BJ (cell line): Measurements from ENCODE around the gene PPM1F. TPM values are rescaled to one million over a fixed set of nuclear protein-coding genes. Genes with fewer than 3 reads are reported as not detected.
"Not testable (repeated sequence)": the region's sequence is repeated elsewhere in the genome, so short reads cannot be mapped to it uniquely, and the experiment has no call there.

Experiments used
- CTCF ChIA-PET: fragments of 350-600 bp; formaldehyde crosslinking; extraction: SDS; loops from one replicate; lab custom pipeline; 2021; ENCODE audit warnings: antibody characterized with exemption, inconsistent platforms; lab: Yijun Ruan, JAX
- POLR2A ChIA-PET: fragments of 300-600 bp; sonication (Branson Sonifier 250); formaldehyde crosslinking; extraction: SDS; loops from one replicate; lab custom pipeline; 2021; ENCODE audit warnings: antibody characterized with exemption; lab: Charles Lee
- DNase-seq: peaks from one replicate; pipeline ENCODE4 v3.0.0-alpha.2; 2011; ENCODE audit warnings: low read depth
- H3K27me3 ChIP-seq: 2 replicates; pipeline ENCODE4 v1.6.0; 2011; ENCODE audit warnings: low read length; ENCODE audit not compliant: control insufficient read depth, insufficient read depth
- H3K36me3 ChIP-seq: 2 replicates; pipeline ENCODE4 v1.5.1; 2011; ENCODE audit warnings: low read length; ENCODE audit not compliant: control insufficient read depth, insufficient read depth
- H3K4me3 ChIP-seq: 2 replicates; pipeline ENCODE4 v1.5.1; 2011; ENCODE audit warnings: low read depth, mild to moderate bottlenecking, control low read depth, low read length
- CTCF ChIP-seq: IDR thresholded peaks from 2 replicates; pipeline ENCODE4 v1.5.1; 2011; ENCODE audit warnings: low read depth, mild to moderate bottlenecking, control low read depth, inconsistent platforms, low read length, moderate library complexity; ENCODE audit not compliant: insufficient read depth
- polyA plus RNA-seq: library from polyadenylated mRNA; depleted of rRNA; stranded (reverse); fragments of >200 nt; gene quantifications from 2 replicates; pipeline ENCODE4 v1.2.3, GENCODE V29; 2011

Gene PPM1F
- polyA plus RNA-seq, 1 experiment: 25.3 TPM

- no peak overlapping the region for H3K4me3 ChIP-seq
- DNase-seq: no peak
- TF ChIP-seq CTCF: no peak
- ChIA-PET POLR2A (no interaction called here), CTCF (no interaction called here)
- no peaks in the 10 kb centered on the region for H3K27me3 ChIP-seq
- H3K36me3 ChIP-seq: no peaks in the 10 kb centered on the region
Measured at GRCh38 chr22:21898354-21898896, 54.2 kb downstream of the PPM1F start.

DNA sequence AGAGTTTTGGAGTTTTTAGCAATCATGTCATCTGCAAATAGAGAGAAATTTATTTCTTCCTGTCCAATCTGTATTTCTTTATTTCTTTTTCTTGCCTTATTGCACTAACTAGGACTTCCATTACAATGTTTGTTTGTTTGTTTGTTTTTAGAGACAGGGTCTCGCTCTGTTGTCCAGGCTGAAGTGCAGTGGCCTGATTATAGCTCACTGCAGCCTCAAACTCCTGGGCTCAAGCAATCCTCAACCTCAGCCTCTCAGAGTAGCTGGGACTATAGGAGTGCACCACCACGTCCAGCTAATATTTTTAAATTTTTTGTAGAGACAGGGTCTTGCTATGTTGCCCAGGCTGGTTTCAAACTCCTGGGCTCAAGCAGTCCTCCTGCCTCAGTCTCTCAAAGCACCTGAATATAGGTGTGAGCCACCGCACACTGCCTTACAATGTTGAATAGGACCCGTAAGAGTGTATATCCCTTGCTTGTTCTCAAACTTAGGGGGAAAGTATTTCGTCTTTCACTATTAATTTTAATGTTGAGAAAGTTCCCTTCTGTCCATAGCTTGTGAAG lies 55.6 kb downstream of the PPM1F start:
- ChIA-PET POLR2A (no interaction called here), CTCF (interaction anchor here (1.1 kb wide), 1 partner anchor 14 kb away, joined by 4 read pairs; no protein-coding TSS in a partner anchor)

GRCh38 chr22:21896275-21896674 lies 56.4 kb downstream of the PPM1F start:
- DNase-seq, H3K27me3 ChIP-seq, POLR2A ChIA-PET, H3K36me3 ChIP-seq, H3K4me3 ChIP-seq: not testable (repeated sequence)
- CTCF ChIA-PET: interaction anchor here (1.1 kb wide), 1 partner anchor 14 kb away, joined by 4 read pairs; no protein-coding TSS in a partner anchor

More for the DNA sequence above, 55.6 kb downstream of the PPM1F start:
- Histone ChIP-seq H3K4me3 (no peak overlapping the region), H3K36me3 (no peaks in the 10 kb centered on the region), H3K27me3 (no peaks in the 10 kb centered on the region)
- DNase-seq: no peak
- TF ChIP-seq CTCF: no peak

GRCh38 chr22:21894799-21895198 lies 57.8 kb downstream of the PPM1F start:
- CTCF ChIA-PET: no interaction called here
- no peaks in the 10 kb centered on the region for H3K27me3 ChIP-seq
- POLR2A ChIA-PET: no interaction called here
- no peak for TF ChIP-seq CTCF
- no peaks in the 10 kb centered on the region for H3K36me3 ChIP-seq
- no peak for DNase-seq
- H3K4me3 ChIP-seq: no peak overlapping the region

DNA sequence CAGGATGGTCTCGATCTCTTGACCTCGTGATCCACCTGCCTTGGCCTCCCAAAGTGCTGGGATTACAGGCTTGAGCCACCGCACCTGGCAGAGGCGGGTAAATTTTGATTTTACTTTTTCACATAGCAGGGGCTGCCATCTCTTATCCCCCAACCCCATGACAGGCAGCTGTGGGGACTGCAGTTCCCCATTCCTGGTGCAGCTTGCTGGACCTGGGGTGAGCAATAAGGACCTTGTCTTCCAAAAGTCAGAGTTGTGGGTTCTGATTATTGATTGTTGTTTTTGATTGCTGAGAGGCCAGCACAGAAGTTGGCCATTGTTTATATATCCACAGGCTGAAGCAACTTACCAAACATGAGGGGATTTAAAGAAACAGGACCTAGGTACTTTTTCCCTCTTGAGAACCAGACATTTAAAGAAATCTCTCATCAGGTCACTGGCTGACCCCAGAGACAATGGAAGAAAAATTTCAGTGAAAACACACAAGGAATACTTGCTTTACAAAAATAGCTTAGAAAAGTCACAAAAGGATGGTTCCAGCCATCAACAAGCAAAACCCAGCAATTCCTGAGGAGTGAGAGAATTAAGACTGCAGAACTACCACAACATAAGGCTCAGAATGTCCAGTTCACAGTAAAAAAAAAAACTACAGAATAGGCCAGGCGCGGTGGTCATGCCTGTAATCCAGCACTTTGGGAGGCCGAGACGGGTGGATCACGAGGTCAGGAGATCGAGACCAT lies 63.2 kb downstream of the PPM1F start:
- POLR2A ChIA-PET: no interaction called here
- CTCF ChIA-PET: interaction anchor here (0.7 to 1.2 kb wide), 2 partner anchors 20 to 33 kb away, joined by 3 read pairs; no protein-coding TSS in a partner anchor
- Histone ChIP-seq H3K27me3 (no peaks in the 10 kb centered on the region), H3K4me3 (no peak overlapping the region), H3K36me3 (no peaks in the 10 kb centered on the region)
- DNase-seq: no peak
- no peak for TF ChIP-seq CTCF
